Neuronal stem cell (in vitro differentiated cells): Measurements from ENCODE around the gene PCBP1. TPM values are rescaled to one million over a fixed set of nuclear protein-coding genes. Genes with fewer than 3 reads are reported as not detected.

ENCODE experiments used
- DNase-seq: peaks from one replicate; pipeline ENCODE4 v3.0.0-alpha.2; 2013; ENCODE audit warnings: low spot score
- H2AFZ ChIP-seq: one replicate; pipeline ENCODE4 v1.6.1; 2013; ENCODE audit warnings: mild to moderate bottlenecking, low read length, inconsistent platforms
- H2AK5ac ChIP-seq: 2 replicates; pipeline ENCODE4 v1.6.1; 2013; ENCODE audit warnings: low read depth, mild to moderate bottlenecking, inconsistent platforms, low read length, moderate library complexity, mixed read lengths
- H2BK120ac ChIP-seq: 2 replicates; pipeline ENCODE4 v1.6.1; 2013; ENCODE audit warnings: low read depth, mild to moderate bottlenecking, inconsistent platforms, low read length, moderate library complexity, mixed read lengths
- H2BK12ac ChIP-seq: one replicate; pipeline ENCODE4 v1.6.1; 2013; ENCODE audit warnings: low read length, inconsistent platforms
- H2BK15ac ChIP-seq: 2 replicates; pipeline ENCODE4 v1.6.1; 2013; ENCODE audit warnings: mild to moderate bottlenecking, low read length, inconsistent platforms, mixed read lengths
- H2BK5ac ChIP-seq: one replicate; pipeline ENCODE4 v1.6.1; 2013; ENCODE audit warnings: inconsistent platforms, mild to moderate bottlenecking, low read length, moderate library complexity
- H3K14ac ChIP-seq: one replicate; pipeline ENCODE4 v1.6.1; 2013; ENCODE audit warnings: low read length, inconsistent platforms
- H3K18ac ChIP-seq: 2 replicates; pipeline ENCODE4 v1.6.1; 2013; ENCODE audit warnings: low read length, inconsistent platforms
- H3K23ac ChIP-seq: 2 replicates; pipeline ENCODE4 v1.6.1; 2013; ENCODE audit warnings: low read depth, mild to moderate bottlenecking, mixed read lengths, low read length, inconsistent platforms; ENCODE audit not compliant: poor library complexity
- H3K27ac ChIP-seq: replicated peaks from 3 replicates; pipeline ENCODE4 v1.5.1; 2013; ENCODE audit warnings: low read length, inconsistent platforms
- H3K27me3 ChIP-seq, 3 experiments: 2 replicates each; pipeline ENCODE4 v1.6.1; 2013; ENCODE audit warnings: low read length in 3 of 3, mild to moderate bottlenecking in 2 of 3, inconsistent platforms in 1 of 3, low read depth in 1 of 3, mixed read lengths in 1 of 3, moderate library complexity in 1 of 3; ENCODE audit not compliant: control insufficient read depth in 3 of 3, insufficient read depth in 3 of 3
- H3K36me3 ChIP-seq, 2 donors: replicated peaks in 1 of 2; 2 replicates each; pipeline ENCODE4 v1.6.1; 2013; ENCODE audit warnings: low read length in 2 of 2; ENCODE audit not compliant: control insufficient read depth in 2 of 2, insufficient read depth in 2 of 2
- H3K4ac ChIP-seq: 2 replicates; pipeline ENCODE4 v1.6.1; 2013; ENCODE audit warnings: inconsistent platforms, mild to moderate bottlenecking, low read length, moderate library complexity
- H3K4me1 ChIP-seq, 2 donors: 1 replicate in 1 of 2; 2 replicates in 1 of 2; pipeline ENCODE4 v1.6.1; 2013; ENCODE audit warnings: low read length in 2 of 2, low read depth in 1 of 2; ENCODE audit not compliant: control insufficient read depth in 2 of 2, insufficient read depth in 1 of 2
- H3K4me2 ChIP-seq: one replicate; pipeline ENCODE4 v1.6.1; 2013; ENCODE audit warnings: mild to moderate bottlenecking, low read length, inconsistent platforms; ENCODE audit not compliant: insufficient read depth, poor library complexity, severe bottlenecking
- H3K4me3 ChIP-seq, 2 donors: 2 replicates each; pipeline ENCODE4 v1.5.1; 2013; ENCODE audit warnings: low read length in 2 of 2, mild to moderate bottlenecking in 2 of 2, inconsistent platforms in 1 of 2, moderate library complexity in 1 of 2
- H3K79me1 ChIP-seq: one replicate; pipeline ENCODE4 v1.6.1; 2013; ENCODE audit warnings: low read depth, mild to moderate bottlenecking, inconsistent platforms, low read length, moderate library complexity
- H3K9ac ChIP-seq: one replicate; pipeline ENCODE4 v1.6.1; 2013; ENCODE audit warnings: mild to moderate bottlenecking, low read depth, low read length, inconsistent platforms; ENCODE audit not compliant: poor library complexity
- H3K9me3 ChIP-seq, 2 donors: replicated peaks in 1 of 2; 2 replicates each; pipeline versions ENCODE3 to v1.6.1; 2013; ENCODE audit warnings: low read length in 2 of 2, mild to moderate bottlenecking in 2 of 2, inconsistent platforms in 1 of 2, low read depth in 1 of 2, mixed read lengths in 1 of 2, moderate library complexity in 1 of 2; ENCODE audit not compliant: control insufficient read depth in 2 of 2, insufficient read depth in 1 of 2
- H4K8ac ChIP-seq: one replicate; pipeline ENCODE4 v1.6.1; 2013; ENCODE audit warnings: low read depth, mild to moderate bottlenecking, inconsistent platforms, low read length, moderate library complexity
- H4K91ac ChIP-seq: one replicate; pipeline ENCODE4 v1.6.1; 2013; ENCODE audit warnings: low read length, low read depth, mild to moderate bottlenecking, inconsistent platforms; ENCODE audit not compliant: poor library complexity
- WGBS, 2 donors: extraction: QIAGEN DNeasy Blood & Tissue Kit; methylation state at CpG; one replicate each; pipeline ENCODE4 v1.1.7; 2013; ENCODE audit warnings: missing lambda C conversion rate in 2 of 2, mixed read lengths in 1 of 2; ENCODE audit not compliant: insufficient read length in 2 of 2, insufficient replicate concordance in 1 of 2; ENCODE audit errors: extremely low coverage in 2 of 2; 5-methylcytosine and 5-hydroxymethylcytosine counted together
- polyA plus RNA-seq, 2 experiments: library from polyadenylated mRNA; stranded (reverse); fragments of 200-250 nt; gene quantifications; one replicate each; pipeline ENCODE4 v1.2.3, GENCODE V29; 2013

PCBP1 gene
- polyA plus RNA-seq (2013, experiment 1 of 2): 359 TPM
- 357 TPM for polyA plus RNA-seq (2013, experiment 2 of 2)

GRCh38 chr2:70086838-70087701 is at the start of gene PCBP1:
TSS of gene PCBP1 (plus strand) at chr2:70087477. CDS start at chr2:70087744, 267 bp downstream.
- peak within 1 kb of the TSS; percentile 96 for H3K9ac ChIP-seq
- H3K23ac ChIP-seq: peak within 1 kb of the TSS; percentile 86
- H3K4ac ChIP-seq: peak within 1 kb of the TSS; percentile 94
- peak within 1 kb of the TSS; percentile 95 for H2BK12ac ChIP-seq
- H2BK5ac ChIP-seq: peak within 1 kb of the TSS; percentile 98
- DNase-seq: peak; percentile 91
- peak within 1 kb of the TSS; percentile 87 for H4K91ac ChIP-seq
- H2AK5ac ChIP-seq: peak within 1 kb of the TSS; percentile 91
- peak within 1 kb of the TSS; percentile 99 for H3K27ac ChIP-seq
- H3K36me3 ChIP-seq: peaks cover 11 to 57% of the 10 kb centered on the region in 2 donors
- peaks cover 14 to 21% of the 10 kb centered on the region in 2 donors for H3K4me1 ChIP-seq
- H3K14ac ChIP-seq: peak within 1 kb of the TSS; percentile 39
- peak within 1 kb of the TSS; percentile 65 for H2BK120ac ChIP-seq
- H3K4me2 ChIP-seq: peak within 1 kb of the TSS; percentile 87
- peaks cover 2% of the 10 kb centered on the region for H3K79me1 ChIP-seq
- peak within 1 kb of the TSS; percentile 97 to 98 for H3K4me3 ChIP-seq
- no peaks in the 10 kb centered on the region for H3K27me3 ChIP-seq
- H2BK15ac ChIP-seq: peak within 1 kb of the TSS; percentile 69
- no CpG with 5 or more reads among the region's 94 CpGs for WGBS, 2 donors
- no peaks in the 10 kb centered on the region for H3K9me3 ChIP-seq
- H4K8ac ChIP-seq: peak within 1 kb of the TSS; percentile 19
- H2AFZ ChIP-seq: peak within 1 kb of the TSS; percentile 96
- peak within 1 kb of the TSS; percentile 99 for H3K18ac ChIP-seq

DNA sequence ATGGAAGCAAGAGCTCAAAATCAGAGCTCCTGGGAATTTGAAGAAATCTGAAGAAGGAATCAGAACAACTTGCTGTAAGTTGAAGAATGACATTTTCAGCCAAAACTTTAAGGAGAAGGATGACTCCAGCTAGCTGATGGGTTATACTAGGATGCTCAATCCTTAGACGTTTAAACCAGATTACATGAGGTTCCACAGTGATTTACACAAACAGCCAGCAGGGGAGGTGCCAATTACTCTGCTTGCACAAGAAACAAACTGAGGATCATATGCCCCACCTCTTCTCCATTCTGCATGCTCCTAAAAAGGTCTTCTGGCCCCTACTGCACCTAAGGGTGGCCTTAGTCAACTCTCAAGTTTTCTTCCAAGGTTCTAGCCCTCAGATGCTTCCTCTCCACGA is 47.9 kb upstream of the PCBP1 start:
- Histone ChIP-seq H3K4me1 (no peaks in the 10 kb centered on the region), H3K23ac (no peak overlapping the region), H3K9me3 (no peaks in the 10 kb centered on the region), H2AK5ac (no peak overlapping the region), H2BK12ac (no peak overlapping the region), H3K18ac (no peak overlapping the region), H3K27me3 (no peaks in the 10 kb centered on the region), H3K4ac (no peak overlapping the region), H4K8ac (no peak overlapping the region), H3K36me3 (peaks cover 0 to 53% of the 10 kb centered on the region in 2 donors), H3K27ac (no peak overlapping the region), H2BK120ac (no peak overlapping the region), H2BK5ac (no peak overlapping the region), H4K91ac (no peak overlapping the region), H3K4me2 (no peak overlapping the region), H3K79me1 (peaks cover 1% of the 10 kb centered on the region), H3K9ac (no peak overlapping the region), H3K14ac (no peak overlapping the region), H3K4me3 (no peak overlapping the region), H2AFZ (no peak overlapping the region), H2BK15ac (no peak overlapping the region)
- no CpG with 5 or more reads among the region's 2 CpGs for WGBS, 2 donors
- DNase-seq: no peak

DNA sequence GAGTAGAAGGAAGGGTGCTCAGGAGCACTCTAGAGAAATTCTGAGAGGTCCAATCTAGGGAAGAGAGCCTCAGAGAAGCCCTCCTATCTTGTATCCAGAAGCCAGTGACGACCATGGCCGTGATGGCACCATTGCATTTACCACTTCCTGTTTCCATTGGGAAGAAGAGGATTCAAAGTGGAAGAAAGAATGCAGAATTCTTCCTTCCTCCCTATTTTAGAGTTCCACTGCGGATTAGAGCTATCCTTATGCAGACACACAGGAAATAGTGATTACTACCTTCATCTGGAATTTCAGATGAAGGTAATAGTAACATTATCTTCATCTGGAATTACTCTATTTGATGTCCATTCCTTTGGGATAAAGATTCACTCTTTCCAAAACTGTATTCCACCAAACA is 45.6 kb upstream of the PCBP1 start:
- Histone ChIP-seq H3K4me1 (no peaks in the 10 kb centered on the region), H2AK5ac (no peak overlapping the region), H3K27me3 (no peaks in the 10 kb centered on the region), H3K18ac (no peak overlapping the region), H2BK120ac (no peak overlapping the region), H3K4ac (no peak overlapping the region), H2BK12ac (no peak overlapping the region), H3K79me1 (peaks cover 1% of the 10 kb centered on the region), H2BK15ac (no peak overlapping the region), H4K91ac (no peak overlapping the region), H3K14ac (no peak overlapping the region), H3K9ac (no peak overlapping the region), H4K8ac (no peak overlapping the region), H2BK5ac (no peak overlapping the region), H3K23ac (no peak overlapping the region), H3K9me3 (no peaks in the 10 kb centered on the region), H3K4me3 (no peak overlapping the region), H2AFZ (no peak overlapping the region), H3K36me3 (peaks cover 0 to 59% of the 10 kb centered on the region in 2 donors), H3K4me2 (no peak overlapping the region), H3K27ac (no peak overlapping the region)
- no CpG with 5 or more reads among the region's 3 CpGs for WGBS, 2 donors
- DNase-seq: no peak

- Histone ChIP-seq H3K9ac (no peak overlapping the region), H2BK120ac (no peak overlapping the region), H2BK5ac (no peak overlapping the region), H2BK15ac (no peak overlapping the region), H2BK12ac (no peak overlapping the region), H3K27me3 (no peaks in the 10 kb centered on the region), H3K79me1 (peaks cover 1% of the 10 kb centered on the region), H4K8ac (no peak overlapping the region), H3K4ac (no peak overlapping the region), H3K36me3 (peaks cover 0 to 60% of the 10 kb centered on the region in 2 donors), H3K4me1 (no peaks in the 10 kb centered on the region), H3K4me2 (no peak overlapping the region), H3K14ac (no peak overlapping the region), H3K9me3 (no peaks in the 10 kb centered on the region), H2AFZ (no peak overlapping the region), H2AK5ac (no peak overlapping the region), H4K91ac (no peak overlapping the region), H3K23ac (no peak overlapping the region), H3K27ac (no peak overlapping the region), H3K18ac (no peak overlapping the region), H3K4me3 (no peak overlapping the region)
- no peak for DNase-seq
- no CpG with 5 or more reads among the region's 2 CpGs for WGBS, 2 donors
These were observed 45.0 kb upstream of the PCBP1 start for GRCh38 chr2:70042246-70042645.
